H1 (cell line): ENCODE results near the gene CNTD1.

Experiments used
- BCL11A ChIP-seq, 2 experiments: IDR thresholded peaks; one replicate each; pipeline ENCODE4 v1.6.1; 2011; ENCODE audit warnings: low read depth in 2 of 2, low read length in 2 of 2, mild to moderate bottlenecking in 2 of 2
- CEBPB ChIP-seq: IDR thresholded peaks from 2 replicates; pipeline ENCODE4 v1.6.1; 2012; ENCODE audit warnings: low read depth, low read length
- EGR1 ChIP-seq: IDR thresholded peaks from 2 replicates; pipeline ENCODE4 v1.6.1; 2011; ENCODE audit warnings: low read depth, low read length, borderline replicate concordance
- PHF8 ChIP-seq: fragments of 200-600 bp; sonication (generic); conservative IDR thresholded peaks from 2 replicates; pipeline ENCODE4 v1.7.1; 2012; ENCODE audit warnings: low read depth, mild to moderate bottlenecking, inconsistent platforms, low read length, moderate library complexity
- POLR2A ChIP-seq, 2 experiments: IDR thresholded peaks; 1 replicate in 1 of 2; 2 replicates in 1 of 2; pipeline ENCODE4 v1.6.1; 2011; ENCODE audit warnings: low read depth in 2 of 2, low read length in 2 of 2, mild to moderate bottlenecking in 2 of 2; ENCODE audit errors: control extremely low read depth in 1 of 2
- POLR2AphosphoS5 ChIP-seq: IDR thresholded peaks from 2 replicates; pipeline ENCODE4 v1.6.1; 2011; ENCODE audit warnings: low read depth, low read length
- RFX5 ChIP-seq: IDR thresholded peaks from 2 replicates; pipeline ENCODE4 v1.6.1; 2011; ENCODE audit warnings: low read depth, low read length, improper control_type of control experiment, borderline replicate concordance
- SP2 ChIP-seq: IDR thresholded peaks from 2 replicates; pipeline ENCODE4 v1.6.1; 2012; ENCODE audit warnings: mild to moderate bottlenecking, low read length, inconsistent platforms
- USF2 ChIP-seq: IDR thresholded peaks from 2 replicates; pipeline ENCODE4 v1.6.1; 2011; ENCODE audit warnings: low read length, improper control_type of control experiment
- YY1 ChIP-seq: IDR thresholded peaks from 2 replicates; pipeline ENCODE4 v1.6.1; 2011; ENCODE audit warnings: low read depth, mild to moderate bottlenecking, low read length
- TF ChIP-seq, protein P1 (sequence below), 3 experiments: IDR thresholded peaks; 1 replicate in 2 of 3; 2 replicates in 1 of 3; pipeline versions ENCODE4 v1.5.1 to v1.6.1; 2011; ENCODE audit warnings: low read length in 3 of 3, mild to moderate bottlenecking in 3 of 3, inconsistent platforms in 2 of 3, low read depth in 1 of 3, moderate library complexity in 1 of 3; ENCODE audit not compliant: insufficient read depth in 1 of 3; ENCODE audit errors: control extremely low read depth in 1 of 3

- TF ChIP-seq YY1 (no peak), USF2 (no peak), PHF8 (no peak), CEBPB (no peak), POLR2A (IDR thresholded peaks at IDR 0.05; ENCODE audit: control extremely low read depth in 1 of 2, low read depth in 2 of 2, low read length in 2 of 2) (no peak), SP2 (no peak), BCL11A (IDR thresholded peaks at IDR 0.05; ENCODE audit: low read depth in 2 of 2, low read length in 2 of 2) (no peak), POLR2AphosphoS5 (no peak), RFX5 (no peak), EGR1 (no peak)
- TF ChIP-seq, protein P1, sequence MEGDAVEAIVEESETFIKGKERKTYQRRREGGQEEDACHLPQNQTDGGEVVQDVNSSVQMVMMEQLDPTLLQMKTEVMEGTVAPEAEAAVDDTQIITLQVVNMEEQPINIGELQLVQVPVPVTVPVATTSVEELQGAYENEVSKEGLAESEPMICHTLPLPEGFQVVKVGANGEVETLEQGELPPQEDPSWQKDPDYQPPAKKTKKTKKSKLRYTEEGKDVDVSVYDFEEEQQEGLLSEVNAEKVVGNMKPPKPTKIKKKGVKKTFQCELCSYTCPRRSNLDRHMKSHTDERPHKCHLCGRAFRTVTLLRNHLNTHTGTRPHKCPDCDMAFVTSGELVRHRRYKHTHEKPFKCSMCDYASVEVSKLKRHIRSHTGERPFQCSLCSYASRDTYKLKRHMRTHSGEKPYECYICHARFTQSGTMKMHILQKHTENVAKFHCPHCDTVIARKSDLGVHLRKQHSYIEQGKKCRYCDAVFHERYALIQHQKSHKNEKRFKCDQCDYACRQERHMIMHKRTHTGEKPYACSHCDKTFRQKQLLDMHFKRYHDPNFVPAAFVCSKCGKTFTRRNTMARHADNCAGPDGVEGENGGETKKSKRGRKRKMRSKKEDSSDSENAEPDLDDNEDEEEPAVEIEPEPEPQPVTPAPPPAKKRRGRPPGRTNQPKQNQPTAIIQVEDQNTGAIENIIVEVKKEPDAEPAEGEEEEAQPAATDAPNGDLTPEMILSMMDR (IDR thresholded peaks at IDR 0.05; ENCODE audit: control extremely low read depth in 1 of 3, insufficient read depth in 1 of 3, low read depth in 1 of 3, low read length in 3 of 3), result no peak
Measured at GRCh38 chr17:42835732-42836131, 37.1 kb downstream of the CNTD1 start.
